Measurements from ENCODE around the gene MIB1.
A peak's percentile ranks its signal among the peaks of the same experiment; 100 is the strongest.

MIB1 gene

GRCh38 chr18:21858544-21858943 lies 118.0 kb downstream of the MIB1 start:
- TF ChIP-seq, protein P1, sequence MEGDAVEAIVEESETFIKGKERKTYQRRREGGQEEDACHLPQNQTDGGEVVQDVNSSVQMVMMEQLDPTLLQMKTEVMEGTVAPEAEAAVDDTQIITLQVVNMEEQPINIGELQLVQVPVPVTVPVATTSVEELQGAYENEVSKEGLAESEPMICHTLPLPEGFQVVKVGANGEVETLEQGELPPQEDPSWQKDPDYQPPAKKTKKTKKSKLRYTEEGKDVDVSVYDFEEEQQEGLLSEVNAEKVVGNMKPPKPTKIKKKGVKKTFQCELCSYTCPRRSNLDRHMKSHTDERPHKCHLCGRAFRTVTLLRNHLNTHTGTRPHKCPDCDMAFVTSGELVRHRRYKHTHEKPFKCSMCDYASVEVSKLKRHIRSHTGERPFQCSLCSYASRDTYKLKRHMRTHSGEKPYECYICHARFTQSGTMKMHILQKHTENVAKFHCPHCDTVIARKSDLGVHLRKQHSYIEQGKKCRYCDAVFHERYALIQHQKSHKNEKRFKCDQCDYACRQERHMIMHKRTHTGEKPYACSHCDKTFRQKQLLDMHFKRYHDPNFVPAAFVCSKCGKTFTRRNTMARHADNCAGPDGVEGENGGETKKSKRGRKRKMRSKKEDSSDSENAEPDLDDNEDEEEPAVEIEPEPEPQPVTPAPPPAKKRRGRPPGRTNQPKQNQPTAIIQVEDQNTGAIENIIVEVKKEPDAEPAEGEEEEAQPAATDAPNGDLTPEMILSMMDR (IDR thresholded peaks at IDR 0.05; ENCODE audit: low read depth, low read length): no peak
- no peak for DNase-seq (ENCODE audit: low read depth in 2 of 2)
- H3K4me3 ChIP-seq (replicated peaks in 1 of 2; ENCODE audit: low read depth in 2 of 2, low read length in 2 of 2): no peak overlapping the region

- TF ChIP-seq, protein P1 (IDR thresholded peaks at IDR 0.05; ENCODE audit: low read depth, low read length): no peak
- H3K4me3 ChIP-seq (replicated peaks in 1 of 2; ENCODE audit: low read depth in 2 of 2, low read length in 2 of 2): no peak overlapping the region
- DNase-seq (ENCODE audit: low read depth in 2 of 2): no peak
Observed at GRCh38 chr18:21864386-21864785, 123.8 kb downstream of the MIB1 start.

GRCh38 chr18:21865043-21865442 lies 124.5 kb downstream of the MIB1 start:
- peak in 1 of 2 donors; percentile 19 for DNase-seq (ENCODE audit: low read depth in 2 of 2)
- TF ChIP-seq, protein P1 (IDR thresholded peaks at IDR 0.05; ENCODE audit: low read depth, low read length): no peak
- H3K4me3 ChIP-seq (replicated peaks in 1 of 2; ENCODE audit: low read depth in 2 of 2, low read length in 2 of 2): no peak overlapping the region

GRCh38 chr18:21868770-21869169 lies 128.2 kb downstream of the MIB1 start:
- H3K4me3 ChIP-seq (replicated peaks in 1 of 2; ENCODE audit: low read depth in 2 of 2, low read length in 2 of 2): no peak overlapping the region
- TF ChIP-seq, protein P1 (IDR thresholded peaks at IDR 0.05; ENCODE audit: low read depth, low read length): no peak
- no peak for DNase-seq (ENCODE audit: low read depth in 2 of 2)

GRCh38 chr18:21889570-21889969 lies 149.0 kb downstream of the MIB1 start:
- TF ChIP-seq, protein P1 (IDR thresholded peaks at IDR 0.05; ENCODE audit: low read depth, low read length): no peak
- DNase-seq (ENCODE audit: low read depth in 2 of 2): no peak
- no peak overlapping the region for H3K4me3 ChIP-seq (replicated peaks in 1 of 2; ENCODE audit: low read depth in 2 of 2, low read length in 2 of 2)

GRCh38 chr18:21894619-21895367 lies 154.2 kb downstream of the MIB1 start:
- no peak overlapping the region for H3K4me3 ChIP-seq (replicated peaks in 1 of 2; ENCODE audit: low read depth in 2 of 2, low read length in 2 of 2)
- TF ChIP-seq, protein P1 (IDR thresholded peaks at IDR 0.05; ENCODE audit: low read depth, low read length): no peak
- peak; percentile 65 to 67 for DNase-seq (ENCODE audit: low read depth in 2 of 2)

Measured in cardiac fibroblast (primary cell).